ENCODE data around the gene GPS1.

GPS1 gene

DNA sequence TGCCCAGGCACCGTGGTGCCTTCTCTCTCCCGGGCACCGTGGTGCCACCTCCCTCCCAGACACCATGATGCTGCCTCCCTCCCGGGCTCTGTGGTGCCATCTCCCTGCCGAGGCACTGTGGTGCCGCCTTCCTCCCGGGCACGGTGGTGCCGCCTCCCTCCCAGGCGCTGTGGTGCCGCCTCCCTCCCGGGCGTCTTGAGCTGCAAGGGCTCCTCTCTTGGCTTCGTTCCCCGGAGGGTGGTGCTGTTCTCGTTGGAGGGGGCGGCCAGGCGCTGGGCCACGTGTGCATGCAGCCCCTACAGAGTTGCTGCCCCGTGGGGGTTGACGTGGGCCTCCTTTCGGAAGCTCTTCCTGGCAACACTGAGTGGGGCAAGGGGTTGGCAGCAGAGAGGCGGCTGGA is 37.3 kb upstream of the GPS1 start:
- no peak for DNase-seq (ENCODE audit: low read depth in 3 of 3, low spot score in 1 of 3)

DNA sequence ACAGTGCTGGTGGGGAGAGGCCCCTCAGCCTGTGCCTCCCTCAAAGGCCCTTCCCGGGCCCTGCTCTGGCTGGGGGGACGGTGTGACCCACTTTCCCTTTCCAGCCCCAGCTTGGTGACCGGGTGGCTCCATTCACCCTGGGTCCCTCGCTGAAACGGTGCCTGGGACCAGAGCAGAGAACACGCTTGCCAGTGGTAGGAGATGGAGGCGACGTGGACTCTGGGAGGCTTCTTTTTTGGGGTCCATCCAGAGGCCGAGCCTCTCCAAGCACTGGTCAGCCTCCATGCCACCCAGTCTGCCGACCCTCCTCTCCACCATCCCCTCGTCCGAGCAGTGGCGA is 36.8 kb upstream of the GPS1 start:
- no peak for DNase-seq (ENCODE audit: low read depth in 3 of 3, low spot score in 1 of 3)

DNA sequence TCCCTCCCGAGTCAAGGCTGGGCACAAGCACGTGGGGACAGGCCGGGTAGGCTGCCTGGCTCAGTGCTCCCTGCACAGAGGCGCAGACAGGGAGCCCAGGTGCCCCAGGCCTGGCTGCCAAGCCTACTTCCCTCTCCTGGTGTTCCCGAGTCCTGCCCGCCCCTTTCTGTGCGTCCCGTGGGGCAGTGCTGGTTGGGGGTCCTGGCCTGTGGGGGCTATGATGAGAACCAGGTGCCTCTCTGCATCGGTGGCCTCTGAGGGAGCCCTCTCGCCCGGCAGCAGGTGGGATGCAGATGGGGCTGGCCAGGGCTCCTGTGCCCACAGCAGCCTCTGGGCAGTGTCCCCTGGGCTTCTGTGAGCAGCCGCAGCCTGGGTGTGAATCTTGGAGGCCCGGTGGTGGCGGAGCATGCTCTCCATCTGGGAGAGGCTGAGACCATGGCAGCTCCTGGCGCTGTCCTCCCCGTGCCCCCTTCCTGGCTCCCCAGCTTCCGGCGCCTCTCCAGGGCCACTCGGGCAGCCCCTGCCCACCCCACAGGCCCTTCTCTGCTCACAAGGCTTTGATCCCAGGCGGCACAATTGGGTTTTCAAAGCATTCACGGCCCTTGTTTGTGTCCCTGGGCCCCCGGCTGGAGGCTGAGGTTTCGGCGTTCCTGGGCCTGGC is 36.3 kb upstream of the GPS1 start:
- no peak for DNase-seq (ENCODE audit: low read depth in 3 of 3, low spot score in 1 of 3)

DNA sequence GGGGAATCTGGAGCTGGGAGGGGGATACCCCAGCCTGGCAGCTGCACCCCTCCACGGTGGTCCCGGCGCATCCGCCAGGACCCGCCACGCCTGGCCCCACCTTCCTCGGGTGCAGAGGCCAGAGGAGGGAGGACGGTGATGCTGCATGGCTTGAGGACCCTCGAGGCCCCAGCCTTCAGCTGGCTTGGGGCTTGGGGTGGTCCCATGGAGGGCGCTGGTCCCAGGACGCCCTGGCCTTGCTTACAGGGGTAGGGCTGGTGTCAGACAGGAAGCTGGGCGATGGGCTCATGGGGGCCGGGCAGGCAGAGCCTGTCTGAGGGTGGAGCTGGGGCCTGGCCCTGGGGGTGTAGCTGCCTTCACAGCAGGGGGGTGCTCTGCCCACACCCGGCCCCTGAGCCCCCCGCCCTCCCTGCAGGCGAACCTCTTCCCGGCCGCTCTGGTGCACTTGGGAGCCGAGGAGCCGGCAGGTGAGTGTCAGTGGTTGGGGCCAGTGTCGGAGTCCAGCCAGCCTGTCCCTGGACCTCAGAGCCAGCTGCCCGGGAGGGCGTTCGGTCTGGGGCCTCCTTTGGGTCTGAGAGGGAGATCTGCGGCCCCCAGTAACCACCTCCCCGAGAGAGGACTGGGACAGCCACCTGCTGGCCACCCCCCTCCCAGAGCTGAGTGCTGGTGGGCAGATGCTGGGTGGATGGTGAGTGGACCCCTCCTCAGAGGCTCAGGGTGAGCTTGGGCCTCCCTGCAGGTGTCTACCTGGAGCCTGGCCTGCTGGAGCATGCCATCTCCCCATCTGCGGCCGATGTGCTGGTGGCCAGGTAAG is 35.4 kb upstream of the GPS1 start:
- DNase-seq (ENCODE audit: low read depth in 3 of 3, low spot score in 1 of 3): no peak

DNA sequence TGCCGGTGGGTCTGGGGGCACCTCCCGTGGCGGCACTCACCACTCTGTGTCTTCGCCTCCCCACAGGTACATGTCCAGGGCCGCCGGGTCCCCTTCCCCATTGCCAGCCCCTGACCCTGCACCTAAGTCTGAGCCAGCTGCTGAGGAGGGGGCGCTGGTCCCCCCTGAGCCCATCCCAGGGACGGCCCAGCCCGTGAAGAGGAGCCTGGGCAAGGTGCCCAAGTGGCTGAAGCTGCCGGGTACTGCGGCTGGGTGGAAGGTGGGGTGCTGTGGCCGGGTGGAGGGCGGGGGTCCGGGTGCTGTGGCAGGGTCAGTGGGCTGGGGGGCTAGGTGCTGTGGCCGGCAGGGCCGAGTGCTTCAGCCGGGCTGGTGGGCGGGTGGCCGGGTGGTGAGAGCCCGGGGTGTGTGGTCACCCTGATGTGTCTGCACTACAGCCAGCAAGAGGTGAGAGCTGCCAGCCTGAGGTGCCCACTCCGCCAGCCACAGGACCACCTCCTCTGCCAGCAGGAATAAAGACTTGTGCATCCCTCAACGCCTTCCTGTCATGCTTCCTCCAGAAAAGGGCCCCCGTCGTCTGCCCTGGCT is 34.7 kb upstream of the GPS1 start:
- no peak for DNase-seq (ENCODE audit: low read depth in 3 of 3, low spot score in 1 of 3)

DNA sequence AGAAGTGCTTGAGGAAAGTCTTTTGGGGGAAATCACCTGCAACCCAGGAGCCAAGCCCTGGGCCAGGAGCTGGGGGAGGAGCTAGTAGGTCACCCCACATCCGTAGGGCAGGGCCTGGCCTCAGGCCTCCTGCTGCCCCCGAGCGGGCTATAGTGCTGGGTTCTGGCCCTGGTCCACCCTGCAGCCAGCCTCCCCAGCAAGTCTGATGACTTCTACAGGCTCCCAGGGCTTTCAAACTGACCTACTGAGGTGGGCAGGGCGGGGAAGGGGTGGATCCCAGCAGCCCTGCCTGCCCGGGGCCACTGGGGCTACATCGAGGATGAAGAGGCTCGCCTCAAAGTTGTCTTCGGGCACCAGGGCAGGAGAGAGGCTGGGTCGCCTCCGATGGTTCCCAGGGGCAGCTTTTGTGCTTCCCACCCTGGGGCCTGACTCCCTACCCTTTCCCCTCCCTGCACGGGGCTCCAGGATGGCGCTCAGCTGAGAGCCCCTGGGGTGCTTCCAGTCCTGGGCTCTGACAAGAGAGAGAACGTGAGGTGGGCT is 34.0 kb upstream of the GPS1 start:
- DNase-seq (ENCODE audit: low read depth in 3 of 3, low spot score in 1 of 3): no peak

DNA sequence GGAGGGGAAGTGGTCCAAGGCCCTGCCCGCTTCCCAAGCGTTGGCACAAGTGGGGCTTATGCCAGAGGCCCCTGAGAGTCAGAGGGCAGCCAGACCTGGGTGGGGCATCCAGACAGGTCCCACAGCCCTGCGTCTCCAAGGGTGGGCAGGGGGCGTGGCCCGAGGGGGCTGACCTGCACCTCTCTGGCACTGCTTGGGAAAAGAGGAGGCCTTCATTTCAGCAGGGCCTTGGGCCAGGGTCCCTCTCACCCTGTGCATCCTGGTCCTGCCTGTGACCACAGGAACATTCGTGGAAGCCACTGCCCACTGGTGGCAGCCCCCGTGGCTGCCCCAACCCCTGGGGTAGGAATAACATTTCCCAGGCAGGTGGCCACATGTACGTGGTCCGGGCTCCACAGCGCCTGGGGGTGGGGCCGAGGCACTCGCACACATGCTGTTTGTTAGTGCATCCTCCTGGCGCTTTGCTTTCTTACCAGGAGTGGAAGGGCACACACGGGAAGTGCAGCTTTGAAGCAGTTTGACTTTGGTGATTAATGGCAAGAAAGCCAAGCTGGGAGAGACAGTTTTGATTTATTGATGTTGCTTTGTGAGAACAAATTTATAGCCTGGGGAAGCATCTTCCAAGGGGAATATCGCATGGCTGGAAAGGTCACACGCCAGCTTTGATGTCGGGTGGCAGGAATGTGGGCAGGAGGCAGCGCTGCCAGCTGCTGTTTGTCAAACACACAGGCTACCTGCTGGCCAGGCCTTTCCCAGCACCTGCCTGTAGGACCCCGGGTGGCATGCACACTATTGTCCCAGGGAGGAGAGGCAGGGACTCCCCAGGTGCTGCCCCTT is 33.3 kb upstream of the GPS1 start:
- no peak for DNase-seq (ENCODE audit: low read depth in 3 of 3, low spot score in 1 of 3)

DNA sequence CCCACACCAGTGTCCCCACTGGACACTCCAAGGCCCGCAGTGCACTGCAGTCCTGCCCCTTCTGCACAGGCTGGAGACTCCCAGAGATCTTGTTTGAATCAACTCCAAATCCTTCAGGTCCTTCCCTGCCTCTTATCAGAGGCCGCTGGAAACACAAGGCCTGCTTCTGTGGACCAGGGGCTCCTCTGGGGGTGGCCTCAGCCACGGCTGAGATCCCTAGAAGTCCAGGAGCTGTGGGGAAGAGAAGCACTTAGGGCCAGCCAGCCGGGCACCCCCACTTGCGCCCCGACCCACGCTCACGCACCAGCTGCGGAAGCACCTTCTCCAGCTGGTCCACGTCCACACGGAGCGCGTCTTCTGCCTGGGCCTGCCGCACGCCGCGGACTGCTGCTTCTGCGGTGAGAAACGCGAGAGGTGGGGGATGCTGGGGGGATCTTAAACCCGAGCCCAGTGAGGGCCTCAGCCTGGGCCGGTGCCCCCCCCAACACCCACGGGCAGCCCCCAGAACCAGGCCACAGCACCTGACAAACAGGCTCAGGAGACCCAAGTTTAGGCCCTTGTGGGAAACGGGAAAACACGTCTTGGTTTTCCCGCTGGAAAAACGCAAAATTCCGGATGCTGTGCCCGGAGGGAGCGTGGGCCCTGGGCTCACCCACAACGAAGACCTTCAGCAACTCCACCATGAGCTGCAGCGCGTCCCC is 32.6 kb upstream of the GPS1 start:
- DNase-seq (ENCODE audit: low read depth in 3 of 3, low spot score in 1 of 3): no peak

DNA sequence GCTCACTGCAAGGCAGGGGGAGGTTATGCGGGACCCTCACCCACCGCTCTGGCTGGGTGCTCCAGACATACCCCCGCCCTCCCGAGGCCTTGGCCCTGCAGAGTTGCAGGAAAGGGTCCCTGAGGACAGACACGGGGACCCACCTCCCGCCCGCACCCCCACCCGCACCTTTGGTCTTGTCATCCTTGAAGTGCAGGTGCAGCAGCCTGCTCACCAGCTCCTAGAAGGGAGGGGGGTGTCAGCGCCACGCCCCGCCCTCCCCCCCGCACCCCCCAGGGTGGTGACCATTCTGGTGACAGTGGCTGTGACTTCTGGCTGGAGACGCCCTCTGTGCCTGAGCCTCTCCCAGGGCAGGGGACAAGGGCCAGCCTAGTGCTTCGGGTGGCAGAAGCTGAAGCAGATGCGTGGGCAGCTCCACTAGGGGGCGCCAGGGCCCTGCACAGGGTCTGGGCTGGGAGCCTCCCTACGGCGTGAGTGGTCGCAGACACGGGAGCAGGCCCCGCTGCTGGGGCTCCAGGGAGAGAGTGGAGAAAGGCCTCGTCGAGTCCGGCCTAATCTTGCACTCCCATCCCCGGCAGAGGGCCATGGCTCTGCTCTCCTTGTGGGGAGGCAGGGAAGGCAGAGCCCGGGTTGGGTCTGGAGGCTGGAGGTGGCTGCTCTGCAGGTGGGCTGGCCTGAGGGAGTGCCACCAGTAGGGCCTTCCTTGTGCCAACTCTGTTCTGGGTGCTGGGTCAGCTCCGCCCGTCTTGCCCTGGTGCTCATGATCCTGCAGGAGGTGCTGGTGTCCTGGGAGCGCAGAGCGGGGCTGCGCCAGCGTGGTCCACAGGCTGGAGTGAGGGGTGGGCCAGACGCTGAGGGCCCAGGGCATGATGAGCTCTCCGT is 31.8 kb upstream of the GPS1 start:
- DNase-seq (ENCODE audit: low read depth in 3 of 3, low spot score in 1 of 3): peak in 2 of 3 donors; percentile 38 to 54

DNA sequence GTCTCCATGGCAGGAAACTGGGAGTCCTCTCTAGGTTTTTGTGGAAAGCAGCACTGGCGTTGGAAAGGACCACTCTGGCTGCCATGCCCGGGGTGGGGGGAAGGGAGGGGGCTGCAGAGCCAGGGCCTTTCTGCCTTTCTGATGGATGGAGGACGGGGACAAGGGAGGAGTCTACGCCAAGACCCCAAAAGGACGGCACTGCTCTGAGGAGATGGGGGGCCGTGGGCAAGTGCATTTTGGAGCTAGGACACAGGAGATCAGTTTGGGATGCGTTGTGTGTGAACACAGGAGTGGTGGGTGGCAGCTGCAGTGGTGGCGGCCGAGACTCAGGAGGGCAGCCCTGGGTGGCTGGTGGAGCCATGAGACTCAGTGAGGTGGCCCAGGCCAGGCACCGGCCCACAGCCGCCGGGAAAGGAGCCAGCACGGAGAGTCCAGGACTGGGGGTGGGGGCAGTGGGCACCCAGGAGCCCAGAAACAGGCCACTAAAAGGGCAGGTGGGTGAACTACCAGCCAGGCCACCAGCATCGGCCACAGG is 31.1 kb upstream of the GPS1 start:
- DNase-seq (ENCODE audit: low read depth in 3 of 3, low spot score in 1 of 3): no peak

DNA sequence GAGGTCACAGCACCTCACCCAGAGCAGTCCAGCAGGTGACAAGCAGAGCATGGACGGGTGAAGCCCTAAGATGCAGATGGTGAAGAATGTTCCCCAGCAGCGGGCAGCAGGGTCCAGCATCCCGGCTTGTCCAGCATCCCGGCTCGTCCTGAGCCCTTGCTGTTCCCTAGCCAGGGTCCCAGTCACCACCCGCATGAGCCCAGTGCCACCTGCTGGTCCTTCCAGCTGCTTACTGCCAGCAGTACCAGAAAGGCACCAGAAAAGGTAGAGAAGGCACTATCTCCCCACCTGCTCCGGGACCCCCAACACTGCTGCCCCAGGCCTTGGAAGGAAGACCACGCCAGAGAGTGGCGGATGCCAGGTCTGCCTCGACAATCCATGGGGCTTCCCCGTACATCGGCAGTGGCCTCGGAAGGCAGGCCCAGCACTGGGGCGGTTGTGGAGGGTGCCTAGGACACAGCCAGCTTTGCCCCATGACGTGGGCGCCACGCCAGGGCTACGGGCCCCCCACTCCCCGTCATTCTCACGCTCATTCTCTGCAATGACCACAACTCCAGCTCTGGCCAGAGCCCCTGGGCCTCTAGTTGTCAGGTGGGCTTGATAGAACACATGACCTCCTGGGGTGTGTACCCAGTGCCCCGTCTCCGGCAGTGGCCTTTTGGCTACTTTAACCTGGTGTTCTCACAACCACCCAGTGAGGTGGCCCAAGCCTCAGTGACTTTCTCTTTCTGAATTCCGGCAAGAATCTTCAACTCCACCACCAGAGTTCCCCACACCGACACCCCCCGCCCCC is 30.4 kb upstream of the GPS1 start:
- DNase-seq (ENCODE audit: low read depth in 3 of 3, low spot score in 1 of 3): no peak

DNA sequence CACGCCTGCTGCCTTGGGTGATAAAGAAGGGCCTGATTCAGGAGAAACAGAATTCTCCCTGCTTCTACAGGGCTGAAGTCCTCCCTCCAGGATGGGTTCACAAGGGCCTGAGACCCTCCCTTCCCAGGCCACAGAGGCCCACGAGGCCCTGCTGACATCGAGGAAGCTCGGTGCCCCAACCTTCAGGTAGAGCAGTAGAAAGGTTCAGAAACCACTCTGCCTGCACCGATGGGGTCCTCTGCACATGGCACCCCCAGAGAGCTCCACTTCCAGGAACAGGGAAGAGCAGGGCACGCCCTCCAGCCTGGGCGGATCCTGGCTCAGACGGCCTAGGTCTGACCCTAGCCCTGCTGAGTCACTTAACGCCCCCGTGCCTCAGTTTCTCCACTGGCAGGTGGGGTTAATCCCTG is 29.8 kb upstream of the GPS1 start:
- no peak for DNase-seq (ENCODE audit: low read depth in 3 of 3, low spot score in 1 of 3)

DNA sequence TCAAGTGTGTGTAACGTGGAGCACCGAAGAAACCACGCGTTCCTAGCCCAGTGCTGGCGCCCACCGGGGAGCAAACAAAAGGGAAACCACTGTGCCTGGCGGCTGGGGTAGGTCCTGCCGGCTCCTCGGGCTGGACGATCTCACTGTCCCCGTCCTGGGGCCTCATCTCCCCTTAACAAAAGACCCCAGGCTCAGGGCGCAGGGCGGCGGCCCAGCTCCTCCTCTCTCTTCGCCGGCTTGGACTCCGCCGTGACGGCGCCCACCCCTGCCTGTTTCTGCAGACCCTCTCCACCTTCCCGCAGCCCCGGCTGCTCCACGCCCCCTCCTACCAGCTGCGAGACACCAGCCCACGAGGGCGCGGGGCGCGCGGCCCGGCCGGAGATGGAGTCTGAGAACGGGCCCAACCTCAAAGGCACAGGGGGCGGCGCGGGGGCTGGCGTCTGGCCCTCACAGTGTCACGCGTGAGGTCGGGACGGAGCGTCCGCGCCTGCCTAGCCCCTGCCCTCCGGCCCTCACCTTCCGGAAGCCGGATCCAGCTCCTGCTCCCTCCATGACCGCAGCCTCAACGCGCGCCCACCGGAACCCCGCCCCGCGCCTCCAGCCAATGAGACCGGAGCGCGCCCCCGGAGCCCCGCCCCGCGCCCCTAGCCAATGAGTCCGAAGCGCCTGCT is 29.3 kb upstream of the GPS1 start, which contains the start of gene CENPX:
TSS of gene CENPX (minus strand) at position 569 of the 671 bp plus-strand sequence. CDS start at position 552, 17 bp downstream.
- DNase-seq (ENCODE audit: low read depth in 3 of 3, low spot score in 1 of 3): no peak

DNA sequence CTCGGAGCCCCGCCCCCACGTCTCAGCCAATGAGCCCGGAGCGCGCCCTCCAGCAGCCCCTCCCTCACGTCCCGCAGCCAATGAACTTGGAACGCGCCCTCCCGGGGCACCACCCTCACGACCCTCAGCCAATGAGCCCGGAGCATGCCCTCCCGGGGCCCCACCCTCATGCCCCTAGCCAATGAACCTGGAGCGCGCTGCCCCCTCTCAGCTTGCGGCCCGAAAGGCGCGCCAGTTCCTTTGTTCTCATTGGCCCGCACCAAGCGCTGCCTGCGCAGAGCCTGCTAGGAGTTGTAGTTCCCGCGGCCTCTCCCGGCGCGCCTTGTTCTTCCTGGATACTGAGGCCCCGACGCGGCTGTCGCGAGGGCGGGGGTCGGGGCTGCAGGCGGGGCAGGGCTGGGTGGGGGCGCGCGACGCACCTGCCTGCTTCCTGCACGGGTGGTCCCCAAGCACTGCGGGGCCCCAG is 28.7 kb upstream of the GPS1 start, which contains the start of gene LRRC45:
TSS of gene LRRC45 (plus strand) at position 325 of the 466 bp plus-strand sequence. CDS start 339 bp downstream, outside the sequence.
- peak; percentile 99 for DNase-seq (ENCODE audit: low read depth in 3 of 3, low spot score in 1 of 3)

DNA sequence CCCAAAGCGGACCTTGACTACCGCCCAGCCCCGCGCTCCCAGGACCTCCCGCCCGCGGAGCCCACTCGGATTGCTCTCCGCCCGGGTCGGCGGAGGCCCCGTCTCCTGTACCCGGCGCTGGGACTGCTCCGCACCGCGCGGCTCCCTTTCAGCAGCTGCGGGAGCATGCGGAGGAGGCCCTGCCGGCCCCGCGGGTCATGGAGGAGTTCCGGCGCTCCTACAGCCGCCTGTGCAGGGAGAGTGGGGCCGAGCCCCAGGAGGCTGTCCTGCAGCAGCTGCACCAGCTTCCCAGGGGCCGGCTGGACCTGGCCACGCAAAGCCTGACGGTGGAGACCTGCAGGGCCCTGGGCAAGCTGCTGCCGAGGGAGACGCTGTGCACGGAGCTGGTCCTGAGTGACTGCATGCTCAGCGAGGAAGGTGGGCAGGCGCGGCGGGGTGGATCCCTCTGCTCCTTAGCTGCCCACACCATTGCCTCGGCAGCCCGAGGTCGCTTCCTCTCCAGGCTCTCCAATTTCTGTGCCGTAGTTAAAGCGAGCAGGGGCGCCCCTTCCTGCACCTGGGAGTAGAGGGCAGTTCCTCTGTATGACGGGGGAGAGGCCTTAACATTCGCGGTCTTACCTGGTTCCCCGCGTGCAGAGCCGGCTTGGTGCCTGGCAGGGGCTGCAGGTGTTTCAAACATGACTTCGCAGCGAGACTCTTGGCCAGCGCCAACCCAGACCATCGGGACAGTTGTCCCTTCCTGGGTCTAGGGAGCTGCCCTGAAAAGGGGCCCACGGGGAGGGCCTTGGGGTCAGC is 28.1 kb upstream of the GPS1 start:
- no peak for DNase-seq (ENCODE audit: low read depth in 3 of 3, low spot score in 1 of 3)

DNA sequence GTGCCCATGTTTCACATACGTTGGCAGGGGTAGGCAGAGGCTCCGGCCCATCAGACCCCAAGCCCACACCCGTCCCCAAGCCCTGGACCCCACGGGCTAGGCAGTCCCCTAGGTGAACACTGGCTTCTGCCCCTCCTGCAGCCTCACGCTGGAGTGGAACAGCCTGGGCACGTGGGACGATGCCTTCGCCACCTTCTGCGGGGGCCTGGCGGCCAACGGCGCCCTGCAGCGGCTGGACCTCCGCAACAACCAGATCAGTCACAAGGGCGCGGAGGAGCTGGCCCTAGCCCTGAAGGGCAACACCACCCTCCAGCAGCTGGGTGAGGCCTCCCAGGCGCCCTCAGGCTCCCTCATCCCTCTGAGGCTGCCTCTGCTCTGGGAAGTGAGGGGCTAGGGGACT is 26.8 kb upstream of the GPS1 start:
- DNase-seq (ENCODE audit: low read depth in 3 of 3, low spot score in 1 of 3): no peak

Data from stimulated activated CD4-positive, alpha-beta T cell treated with anti-CD3 and anti-CD28 coated beads, TNF-alpha, amount 100 ng/mL, for 1 hour (primary cell).